WTC11 (cell line): ENCODE measurements around the gene NXF1.

Source experiments
- CTCF ChIP-seq: fragments of 200-600 bp; IDR thresholded peaks from 2 replicates; pipeline ENCODE4 v1.8.0; 2022; ENCODE audit warnings: antibody characterized with exemption
- NFE2L1 ChIP-seq: sonication (generic); formaldehyde crosslinking; IDR thresholded peaks from 2 replicates; pipeline ENCODE4 v1.8.1; 2023; ENCODE audit warnings: missing genetic modification reagents
- RORB ChIP-seq: fragments of 250-450 bp; sonication (Bioruptor Pico); IDR thresholded peaks from 2 replicates; pipeline ENCODE4 v1.9.0; 2021; ENCODE audit warnings: mild to moderate bottlenecking

- TF ChIP-seq CTCF (no peak), RORB (CRISPR knock-in tag) (no peak), NFE2L1 (CRISPR knock-in tag) (no peak)
Measured at GRCh38 chr11:62823677-62824076, 18.4 kb upstream of the NXF1 start.
